OCI-LY7 (cell line): ENCODE data around the gene ELOVL5. TPM values are rescaled to one million over a fixed set of nuclear protein-coding genes. Genes with fewer than 3 reads are reported as not detected.

ENCODE experiments used
- BruUV-seq: library from RNA; stranded (reverse); fragments of 400-500 nt; replicated peaks from 2 replicates; lab custom pipeline; 2021; lab: Mats Ljungman, UMichigan
- CTCF ChIA-PET: fragments of 300-600 bp; sonication (Branson Sonifier 250); formaldehyde crosslinking; loops from one replicate; lab custom pipeline; 2022; ENCODE audit warnings: antibody characterized with exemption; ENCODE audit not compliant: unreplicated experiment; lab: Charles Lee
- POLR2A ChIA-PET: fragments of 300-600 bp; sonication (Branson Sonifier 250); formaldehyde crosslinking; loops from one replicate; lab custom pipeline; 2022; ENCODE audit warnings: antibody characterized with exemption; lab: Charles Lee
- DNase-seq: peaks from one replicate; pipeline ENCODE4 v3.0.0-alpha.2; 2015; ENCODE audit warnings: low spot score
- H2AFZ ChIP-seq: fragments of 200-600 bp; sonication (generic), shearing (Covaris generic); 2 replicates; pipeline ENCODE4 v1.6.1; 2014; ENCODE audit warnings: mild to moderate bottlenecking, antibody characterized with exemption, low read length, moderate library complexity
- H3K27ac ChIP-seq: fragments of 200-600 bp; sonication (generic); 2 replicates; pipeline ENCODE4 v1.5.1; 2014; ENCODE audit warnings: mixed run types, low read depth, mild to moderate bottlenecking, moderate library complexity, low read length, inconsistent platforms; ENCODE audit not compliant: poor library complexity, severe bottlenecking
- H3K36me3 ChIP-seq: fragments of 200-600 bp; sonication (generic); 2 replicates; pipeline ENCODE4 v1.6.1; 2014; ENCODE audit warnings: mild to moderate bottlenecking, antibody characterized with exemption, low read length, moderate library complexity, mixed read lengths; ENCODE audit not compliant: insufficient read depth
- H3K4me1 ChIP-seq: fragments of 200-600 bp; sonication (generic); 2 replicates; pipeline ENCODE4 v1.5.1; 2014; ENCODE audit warnings: mild to moderate bottlenecking, low read length; ENCODE audit not compliant: insufficient read depth, poor library complexity, severe bottlenecking
- H3K4me2 ChIP-seq: fragments of 200-600 bp; sonication (generic); 2 replicates; pipeline ENCODE4 v1.6.1; 2014; ENCODE audit warnings: mild to moderate bottlenecking, low read length
- H3K4me3 ChIP-seq: fragments of 200-600 bp; sonication (generic); 2 replicates; pipeline ENCODE4 v1.5.1; 2014; ENCODE audit warnings: mild to moderate bottlenecking, low read depth, low read length; ENCODE audit not compliant: poor library complexity, severe bottlenecking
- H3K79me2 ChIP-seq: fragments of 200-600 bp; sonication (generic); 2 replicates; pipeline ENCODE4 v1.6.1; 2016; ENCODE audit warnings: low read depth, mild to moderate bottlenecking, low read length, moderate library complexity, mixed read lengths; ENCODE audit not compliant: insufficient read depth
- H3K9me2 ChIP-seq: fragments of 200-600 bp; sonication (generic); 2 replicates; pipeline ENCODE4 v1.6.1; 2016; ENCODE audit warnings: mild to moderate bottlenecking, low read length, mixed read lengths; ENCODE audit not compliant: insufficient read depth
- H3K9me3 ChIP-seq: fragments of 200-600 bp; sonication (generic); 2 replicates; pipeline ENCODE4 v1.6.1; 2014; ENCODE audit warnings: mild to moderate bottlenecking, mixed run types, low read length, mixed read lengths
- H4K20me1 ChIP-seq: fragments of 200-600 bp; sonication (generic); 2 replicates; pipeline ENCODE4 v1.6.1; 2014; ENCODE audit warnings: mild to moderate bottlenecking, antibody characterized with exemption, low read length, moderate library complexity, mixed read lengths; ENCODE audit not compliant: insufficient read depth
- CTCF ChIP-seq: fragments of 200-600 bp; sonication (generic); conservative IDR thresholded peaks from 2 replicates; pipeline ENCODE4 v1.5.1; 2014; ENCODE audit warnings: mild to moderate bottlenecking, antibody characterized with exemption, low read length, moderate library complexity, mixed read lengths
- EZH2phosphoT487 ChIP-seq: fragments of 200-600 bp; sonication (generic); IDR thresholded peaks from 2 replicates; pipeline ENCODE4 v1.6.1; 2018; ENCODE audit warnings: low read depth, borderline replicate concordance, mild to moderate bottlenecking, mixed run types, antibody characterized with exemption, low read length, moderate library complexity, mixed read lengths
- intact Hi-C: fragments of 100-400 bp; cut with micrococcal nuclease; formaldehyde crosslinking; loops from one replicate; pipeline ENCODE4 v1.10.0; 2022; ENCODE audit not compliant: unreplicated experiment
- total RNA-seq, 2 experiments: library from RNA; depleted of rRNA in 1 of 2; stranded (reverse); fragments of >200 nt in 1 of 2; shearing (Covaris generic) in 1 of 2; gene quantifications; 2 replicates each; pipeline ENCODE4 v1.2.3, GENCODE V29; 2014 to 2022

The ELOVL5 gene
- total RNA-seq, 2 experiments from 2014 or later: 66.8 to 97.1 TPM

GRCh38 chr6:53353624-53354023 is 4.9 kb upstream of the ELOVL5 start:
- no peak overlapping the region for H3K27ac ChIP-seq
- H3K4me1 ChIP-seq: peaks cover 18% of the 10 kb centered on the region
- no peaks in the 10 kb centered on the region for H3K9me3 ChIP-seq
- H2AFZ ChIP-seq: no peak overlapping the region
- H3K4me3 ChIP-seq: no peak overlapping the region
- no peak for DNase-seq
- TF ChIP-seq CTCF (no peak), EZH2phosphoT487 (no peak)
- no peaks in the 10 kb centered on the region for H3K9me2 ChIP-seq
- ChIA-PET POLR2A (interaction anchor here (0.6 to 1.2 kb wide), 2 partner anchors 12 to 178 kb away, joined by 3 read pairs; no protein-coding TSS in a partner anchor), CTCF (no interaction called here)
- H3K36me3 ChIP-seq: no peaks in the 10 kb centered on the region
- BruUV-seq: no TSS peak
- intact Hi-C loops: no loop called here
- peaks cover 9% of the 10 kb centered on the region; the same call in 1 of the 2 replicates for H3K79me2 ChIP-seq
- no peaks in the 10 kb centered on the region for H4K20me1 ChIP-seq
- no peak overlapping the region for H3K4me2 ChIP-seq

GRCh38 chr6:53352360-53352759 is 3.6 kb upstream of the ELOVL5 start:
- intact Hi-C loops: no loop called here
- no peaks in the 10 kb centered on the region for H3K9me3 ChIP-seq
- no TSS peak for BruUV-seq
- ChIA-PET CTCF (no interaction called here), POLR2A (interaction anchor here (0.8 to 1.4 kb wide), 3 partner anchors 11 to 44 kb away, joined by 5 to 6 read pairs (median 5); no protein-coding TSS in a partner anchor)
- H3K9me2 ChIP-seq: no peaks in the 10 kb centered on the region
- no peak overlapping the region for H2AFZ ChIP-seq
- TF ChIP-seq CTCF (no peak), EZH2phosphoT487 (no peak)
- no peak overlapping the region for H3K4me3 ChIP-seq
- H3K36me3 ChIP-seq: no peaks in the 10 kb centered on the region
- no peak overlapping the region for H3K27ac ChIP-seq
- H3K79me2 ChIP-seq: peaks cover 18% of the 10 kb centered on the region; the same call in 1 of the 2 replicates
- H4K20me1 ChIP-seq: 0 out of 2 replicates have a peak, but pooled peaks cover under 1% of the 10 kb centered on the region
- H3K4me1 ChIP-seq: peaks cover 6% of the 10 kb centered on the region
- no peak for DNase-seq
- no peak overlapping the region for H3K4me2 ChIP-seq

GRCh38 chr6:53349209-53349693 is 501 bp upstream of the ELOVL5 start:
- Histone ChIP-seq H3K4me3 (peak overlapping the region; percentile 88), H3K79me2 (peaks cover 49% of the 10 kb centered on the region), H4K20me1 (peaks cover 28% of the 10 kb centered on the region), H3K4me2 (peak overlapping the region; percentile 85), H3K4me1 (peaks cover 30% of the 10 kb centered on the region), H3K36me3 (peaks cover 27% of the 10 kb centered on the region), H3K9me2 (no peaks in the 10 kb centered on the region), H2AFZ (peak overlapping the region; percentile 97), H3K9me3 (no peaks in the 10 kb centered on the region), H3K27ac (peak overlapping the region; percentile 87)
- POLR2A ChIA-PET: interaction anchor here (0.7 to 2.8 kb wide), 3 partner anchors 11 to 78 kb away, joined by 3 to 16 read pairs (median 10); no protein-coding TSS in a partner anchor
- TSS peak; percentile 97 for BruUV-seq
- DNase-seq: no peak
- CTCF ChIA-PET: no interaction called here
- TF ChIP-seq EZH2phosphoT487 (no peak), CTCF (no peak)
- intact Hi-C loops: loop anchor here (5.0 kb wide), 2 partner anchors 57 to 102 kb away; no protein-coding TSS in a partner anchor
